ENCODE results near the gene CBFA2T2.
"Not testable (repeated sequence)": the region's sequence is repeated elsewhere in the genome, so short reads cannot be mapped to it uniquely, and the experiment has no call there.

CBFA2T2 gene

DNA sequence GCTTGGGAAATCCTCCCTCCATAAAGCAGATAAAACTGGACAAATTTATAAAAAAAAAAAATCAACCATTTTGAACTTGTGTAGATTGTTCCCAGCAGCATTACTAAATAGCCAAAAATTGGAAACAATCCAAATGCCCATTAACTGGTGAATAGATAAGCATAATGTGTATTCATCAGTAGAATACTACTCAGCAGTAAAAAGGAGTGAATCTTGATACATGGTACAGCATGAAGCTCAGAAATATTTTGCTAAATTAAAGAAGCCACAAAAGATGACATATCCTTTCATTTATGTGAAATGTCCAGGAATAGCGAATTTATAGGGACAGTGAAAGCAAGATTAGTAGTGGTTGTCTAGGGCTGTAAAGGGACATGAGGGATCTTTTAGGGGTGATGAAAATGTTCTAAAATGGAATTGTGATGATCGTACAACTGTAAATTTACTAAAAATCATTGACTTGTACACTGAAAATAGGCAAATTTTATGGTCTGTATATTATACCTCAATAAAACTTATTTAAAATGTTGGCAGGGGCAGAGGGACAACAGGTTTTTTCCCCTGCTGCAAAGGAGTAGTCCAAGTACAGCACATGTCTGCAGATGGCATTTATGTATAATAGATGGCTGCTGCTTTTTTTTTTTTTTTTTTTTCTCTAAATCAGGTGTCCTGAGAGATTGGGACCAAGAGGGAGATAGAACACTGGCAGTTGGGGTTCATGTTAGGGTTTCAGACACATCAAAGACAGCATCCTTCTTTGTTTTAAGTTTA is 59.5 kb downstream of the CBFA2T2 start:
- no peak for DNase-seq (ENCODE audit: low spot score)

DNA sequence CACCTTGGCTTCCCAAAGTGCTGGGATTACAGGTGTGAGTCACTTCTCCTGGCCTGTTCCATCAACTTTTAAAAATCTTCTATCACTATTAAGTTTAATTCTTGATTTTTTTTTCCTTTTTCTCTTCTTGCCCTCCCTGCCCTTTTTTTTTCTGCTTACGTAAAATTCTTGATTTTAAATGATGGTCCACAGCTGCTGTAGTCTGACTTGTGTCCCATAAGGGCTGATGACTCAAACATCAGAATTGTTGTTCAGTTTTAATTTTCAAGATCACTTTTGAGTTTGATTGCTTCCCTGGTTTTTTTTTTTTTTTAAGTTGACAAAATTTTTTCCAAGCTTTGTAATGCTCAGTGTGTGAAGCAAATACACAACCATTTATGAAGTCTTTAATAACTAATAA is 61.9 kb downstream of the CBFA2T2 start:
- no peak for DNase-seq (ENCODE audit: low spot score)

DNA sequence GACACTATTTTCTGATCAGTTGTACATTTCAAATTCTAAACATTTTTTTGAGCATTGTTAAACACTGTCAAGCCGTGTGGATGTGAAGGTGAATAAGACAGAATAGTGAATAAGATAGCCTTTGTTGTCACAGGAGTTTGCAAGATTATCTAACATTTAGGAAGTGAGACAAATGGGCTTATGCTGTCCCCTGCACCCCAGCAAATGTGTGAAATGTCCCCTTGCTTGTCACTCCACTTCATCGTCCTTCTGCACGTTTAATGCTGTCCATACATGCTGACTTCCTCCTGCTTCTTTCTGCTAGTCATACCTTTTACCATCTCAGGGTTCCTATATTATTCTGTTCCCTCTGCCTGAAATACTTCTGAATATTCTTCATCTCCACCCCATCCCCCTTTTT is 62.6 kb downstream of the CBFA2T2 start:
- DNase-seq (ENCODE audit: low spot score) = no peak

DNA sequence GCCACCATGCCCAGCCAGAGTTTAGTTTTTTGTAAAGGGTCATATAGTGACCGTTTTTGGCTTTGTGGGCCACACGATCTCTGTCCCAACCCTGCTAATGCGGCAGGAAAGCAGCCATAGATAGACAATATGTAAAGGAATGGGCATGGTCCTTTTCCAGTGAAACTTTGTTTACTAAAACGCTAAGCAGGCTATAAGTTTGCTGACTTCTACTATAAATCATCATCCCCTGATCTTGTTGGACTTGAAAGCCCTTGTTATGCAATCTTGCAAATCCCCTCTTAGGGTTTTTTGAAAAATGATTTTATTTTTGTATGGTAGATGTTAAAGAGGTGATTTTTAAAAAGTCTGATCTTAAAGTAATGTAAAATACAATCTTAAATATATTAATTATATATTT is 63.6 kb downstream of the CBFA2T2 start:
- DNase-seq (ENCODE audit: low spot score) = no peak

DNA sequence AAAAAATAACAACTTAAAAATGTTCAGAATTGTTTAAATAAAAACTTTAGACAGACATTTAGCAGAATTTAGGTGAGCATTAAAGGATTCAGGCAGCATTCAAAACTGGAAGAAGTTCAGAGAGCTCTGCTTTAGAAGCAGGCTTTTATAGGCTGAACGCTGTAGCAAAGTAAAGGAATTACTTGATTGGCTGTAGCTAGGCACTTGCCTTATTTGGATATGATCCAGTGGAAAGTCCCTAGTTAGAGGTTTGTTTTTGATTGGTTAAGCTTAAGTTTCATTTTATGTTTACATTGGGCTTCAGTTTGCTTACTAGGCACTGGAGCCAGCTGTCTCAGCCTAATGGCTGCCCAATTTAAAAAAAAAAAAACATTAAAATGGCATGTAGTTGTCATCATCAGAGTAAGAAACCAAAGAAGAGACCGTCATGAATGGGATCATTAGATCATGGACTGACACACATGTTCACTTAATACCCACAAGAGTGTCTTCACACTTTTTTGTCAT is 65.1 kb downstream of the CBFA2T2 start:
- DNase-seq (ENCODE audit: low spot score) = peak; percentile 90

DNA sequence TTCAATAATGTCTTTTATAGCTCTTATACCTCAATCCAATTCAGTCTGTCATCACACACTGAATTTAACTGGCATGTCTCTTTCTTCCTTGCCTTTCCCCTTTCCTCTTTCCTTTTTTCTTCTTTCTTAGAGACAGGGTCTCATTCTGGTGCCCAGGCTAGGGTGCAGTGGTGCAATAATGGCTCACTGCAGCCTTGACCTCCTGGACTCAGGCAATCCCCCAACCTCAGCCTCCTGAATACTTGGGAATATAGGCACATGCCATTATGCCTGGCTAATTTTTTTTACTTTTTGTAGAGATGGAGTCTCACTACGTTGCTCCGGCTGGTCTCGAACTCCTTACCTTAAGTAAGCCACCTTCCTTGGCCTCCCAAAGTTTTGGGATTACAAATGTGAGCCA is 65.9 kb downstream of the CBFA2T2 start:
- DNase-seq (ENCODE audit: low spot score) = no peak

DNA sequence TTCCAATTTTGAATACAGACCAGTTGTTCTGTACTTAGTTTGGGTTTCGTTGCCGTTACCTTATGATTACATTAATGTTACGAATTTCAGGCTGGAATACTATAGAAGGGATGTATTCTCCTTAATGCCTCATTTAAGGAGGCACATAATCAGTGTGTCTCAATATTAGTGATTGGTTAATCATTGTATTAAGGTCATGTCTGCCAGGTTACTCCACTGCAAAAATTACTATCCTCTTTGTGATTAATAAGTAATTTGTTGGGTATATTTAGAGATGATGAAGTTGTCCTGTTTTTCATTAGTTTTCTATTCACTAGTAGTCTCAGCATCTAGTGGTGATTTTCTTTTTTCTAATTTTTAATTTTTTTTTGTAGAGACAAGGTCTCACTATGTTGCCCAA is 66.3 kb downstream of the CBFA2T2 start:
- DNase-seq (ENCODE audit: low spot score) = no peak

DNA sequence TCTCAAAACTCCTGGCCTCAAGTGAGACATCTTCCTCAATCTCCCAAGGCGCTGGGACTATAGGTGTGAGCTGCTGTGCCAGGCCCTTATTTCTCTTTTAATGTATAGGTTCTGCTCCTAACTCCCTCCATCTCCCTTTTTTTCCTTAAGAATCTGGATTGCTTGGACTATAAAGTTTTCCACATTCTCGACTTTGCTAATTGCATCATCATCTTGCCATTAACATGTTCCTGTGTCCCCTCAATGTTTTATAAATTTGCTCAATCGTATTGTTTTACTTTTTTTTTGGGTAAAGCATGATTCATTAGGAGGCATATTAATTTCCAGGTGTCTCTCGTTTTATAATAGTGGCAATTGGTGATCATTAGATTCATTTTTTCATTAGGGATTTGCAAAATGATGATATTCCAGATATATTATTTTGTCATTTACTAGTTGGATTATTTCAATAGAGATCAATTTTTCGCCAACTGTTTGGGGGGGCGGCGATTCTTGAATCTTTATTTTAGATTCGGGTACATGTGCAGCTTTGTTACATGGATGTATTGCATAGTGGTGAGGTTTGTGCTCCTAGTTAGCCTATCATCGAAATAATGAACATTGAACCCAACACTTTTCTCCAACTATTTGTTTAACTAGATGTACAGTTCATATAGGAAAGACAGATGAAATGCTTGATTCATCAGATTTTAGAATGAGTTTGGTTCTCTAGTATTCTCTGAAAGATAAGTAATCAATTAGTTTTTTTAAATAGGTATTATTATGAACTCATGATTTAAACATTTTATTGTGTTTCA is 68.7 kb downstream of the CBFA2T2 start:
- DNase-seq (ENCODE audit: low spot score) = no peak

DNA sequence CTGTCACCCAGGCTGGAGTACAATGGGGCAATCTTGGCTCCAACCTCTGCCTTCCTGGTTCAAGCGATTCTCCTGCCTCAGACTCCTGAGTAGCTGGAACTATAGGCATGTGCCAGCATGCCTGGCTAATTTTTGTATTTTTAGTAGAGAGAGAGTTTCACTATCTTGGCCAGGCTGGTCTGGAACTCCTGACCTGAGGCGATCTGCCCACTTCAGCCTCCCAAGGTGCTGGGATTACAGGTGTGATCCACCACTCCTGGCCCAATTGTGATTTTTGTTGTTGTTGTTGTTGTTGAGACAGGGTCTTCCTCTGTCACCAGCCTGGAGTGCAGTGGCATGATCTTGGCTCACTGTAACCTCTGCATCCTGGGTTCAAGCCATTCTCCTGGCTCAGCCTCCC is 69.3 kb downstream of the CBFA2T2 start:
- DNase-seq (ENCODE audit: low spot score) = no peak

DNA sequence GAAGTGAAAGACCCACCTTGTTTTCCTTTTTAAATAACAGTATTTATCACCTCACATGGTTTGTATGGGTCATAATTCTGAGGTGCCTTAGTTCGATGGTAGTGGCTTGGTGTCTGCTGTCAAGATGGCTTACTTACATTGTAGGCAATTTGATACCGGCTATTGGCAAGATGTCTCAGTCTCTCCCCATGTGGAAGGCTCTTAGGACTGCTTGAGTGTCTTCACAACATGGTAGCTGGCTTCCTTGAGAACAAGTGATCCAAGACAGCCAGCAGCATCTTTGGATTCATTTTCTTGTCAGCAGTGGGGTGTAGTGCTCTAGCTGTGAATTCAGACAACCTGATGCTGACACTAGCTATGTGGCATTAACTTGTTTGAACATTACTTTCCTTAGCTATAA is 70.1 kb downstream of the CBFA2T2 start:
- DNase-seq (ENCODE audit: low spot score) = no peak

DNA sequence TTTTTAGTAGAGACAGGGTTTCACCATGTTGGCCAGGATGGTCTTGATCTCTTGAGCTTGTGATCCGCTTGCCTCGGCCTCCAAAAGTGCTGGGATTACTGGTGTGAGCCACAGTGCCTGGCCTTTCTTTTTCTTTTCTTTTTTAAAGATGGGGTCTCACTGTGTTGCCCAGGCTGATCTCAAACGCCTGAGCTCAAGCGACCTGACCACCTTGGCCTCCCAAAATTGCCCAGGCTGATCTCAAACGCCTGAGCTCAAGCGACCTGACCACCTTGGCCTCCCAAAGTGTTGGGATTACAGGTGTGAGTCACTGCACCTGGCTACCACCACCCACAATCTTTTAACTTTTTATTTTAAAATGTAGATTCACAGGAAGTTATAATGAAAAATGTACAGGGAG is 71.2 kb downstream of the CBFA2T2 start:
- DNase-seq (ENCODE audit: low spot score) = not testable (repeated sequence)

DNA sequence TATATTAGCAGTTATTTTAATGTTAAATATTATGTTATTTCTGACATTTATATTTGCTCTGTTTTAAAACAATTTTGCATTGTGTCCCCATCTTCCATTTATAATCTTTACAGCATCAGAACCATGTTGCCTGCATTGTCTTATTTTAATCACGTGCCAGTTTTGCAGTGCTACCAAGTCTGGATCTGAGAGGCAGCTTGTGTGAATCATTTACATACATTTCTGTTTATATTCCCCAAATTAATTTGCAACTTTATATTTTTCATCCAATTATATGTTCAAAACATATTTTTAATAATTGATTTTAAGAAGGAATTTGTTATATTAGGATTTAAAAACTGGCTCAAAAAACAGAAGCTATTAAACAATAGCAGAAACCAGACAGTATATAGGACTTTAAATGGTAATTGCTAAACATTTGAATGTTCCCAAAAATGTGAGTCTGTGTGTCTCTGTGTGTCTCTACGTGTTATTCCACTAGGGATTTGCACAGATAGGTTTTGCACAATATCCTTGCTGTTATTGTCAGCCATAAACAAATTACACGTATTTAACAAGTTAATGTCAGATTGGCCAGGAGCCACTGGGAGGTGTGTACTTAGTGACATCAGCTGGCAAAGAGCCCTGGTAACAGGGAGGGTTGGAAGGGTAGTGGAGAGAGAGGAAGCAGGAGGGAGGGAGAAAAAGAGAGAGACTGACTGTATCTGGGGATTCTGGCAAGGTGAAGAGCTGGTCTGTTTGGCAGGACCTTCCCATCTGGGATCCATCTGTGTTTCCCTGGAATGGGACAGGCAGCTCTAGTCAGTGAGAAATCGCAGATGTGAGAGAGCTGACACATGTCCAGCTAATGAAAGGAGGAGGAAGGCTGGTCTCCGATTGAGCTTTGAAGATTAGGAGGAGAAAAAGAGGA is 72.1 kb downstream of the CBFA2T2 start:
- peak; percentile 74 for DNase-seq (ENCODE audit: low spot score)

DNA sequence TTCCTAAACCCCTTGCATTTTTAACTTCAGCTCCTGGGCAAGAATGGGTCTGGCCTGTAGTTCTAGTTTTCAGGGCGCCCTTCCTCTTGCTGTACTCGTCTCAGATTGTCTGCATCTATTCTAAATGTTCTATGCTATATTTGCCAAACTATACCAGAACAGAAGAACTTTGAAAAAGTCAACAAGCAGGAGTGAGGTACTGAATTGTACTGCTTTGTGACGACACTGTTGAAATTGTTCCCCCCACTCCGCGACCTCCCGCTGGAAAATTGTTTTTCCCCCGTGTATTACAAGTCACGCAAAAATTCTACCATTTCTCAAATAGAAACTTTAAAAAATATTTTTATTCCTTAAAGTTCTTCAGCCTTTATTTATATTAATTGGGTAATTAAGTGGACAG is 73.9 kb downstream of the CBFA2T2 start:
- DNase-seq (ENCODE audit: low spot score) = no peak

DNA sequence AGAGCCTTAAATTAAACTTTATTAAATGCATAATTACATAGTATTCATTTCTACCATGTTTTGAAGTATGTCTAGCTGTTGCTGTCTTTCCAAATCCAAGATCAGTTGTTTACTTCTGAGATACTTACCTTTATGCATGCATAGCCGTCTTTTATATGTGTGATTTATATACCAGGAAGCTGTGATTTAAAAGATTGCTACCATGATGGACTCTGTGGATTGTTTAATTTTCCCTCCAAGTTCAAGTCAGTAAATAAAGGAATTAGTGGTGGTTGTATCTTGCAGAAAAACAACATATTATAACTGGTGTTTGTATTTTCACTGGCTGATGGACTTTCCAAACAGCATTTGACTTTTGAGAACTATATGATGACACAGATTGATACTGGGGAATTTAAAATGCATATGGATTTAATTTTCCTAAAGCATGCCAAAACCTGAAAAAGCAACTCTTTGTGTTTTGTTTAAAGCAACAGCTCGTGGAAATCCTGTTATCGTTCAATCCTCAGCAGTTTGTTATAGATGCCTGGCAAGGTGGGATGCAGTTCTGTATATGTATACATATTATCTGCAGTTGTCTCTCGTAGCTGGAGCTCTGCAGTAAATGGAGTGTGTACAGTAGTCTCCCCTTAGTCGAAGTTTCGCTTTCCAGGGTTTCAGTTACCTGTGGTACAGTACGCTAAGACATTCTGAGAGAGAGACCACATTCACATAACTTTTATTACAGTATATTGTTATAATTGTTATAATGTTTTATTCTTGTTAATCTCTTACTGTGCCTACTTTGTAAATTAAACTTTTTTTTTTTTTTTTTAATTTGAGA is 77.1 kb downstream of the CBFA2T2 start:
- DNase-seq (ENCODE audit: low spot score) = no peak

DNA sequence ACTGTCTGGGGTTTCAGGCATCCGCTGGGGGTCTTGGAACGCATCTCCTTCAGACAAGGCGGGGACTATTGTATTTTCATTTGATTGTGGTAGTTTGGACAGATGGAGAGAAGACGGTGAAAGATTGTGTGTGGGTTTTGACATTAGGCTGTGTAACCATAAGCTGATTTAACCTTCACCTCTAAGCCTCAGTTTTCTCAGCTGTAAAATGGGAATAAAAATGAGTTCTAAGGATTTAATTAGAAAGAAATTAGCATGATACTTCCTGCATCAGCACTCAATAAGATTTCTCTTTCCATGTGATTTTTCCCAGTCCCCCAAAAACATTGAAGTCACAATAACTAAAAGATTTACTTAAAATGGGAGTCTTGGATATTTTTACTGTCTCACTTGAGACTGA is 78.1 kb downstream of the CBFA2T2 start:
- no peak for DNase-seq (ENCODE audit: low spot score)

DNA sequence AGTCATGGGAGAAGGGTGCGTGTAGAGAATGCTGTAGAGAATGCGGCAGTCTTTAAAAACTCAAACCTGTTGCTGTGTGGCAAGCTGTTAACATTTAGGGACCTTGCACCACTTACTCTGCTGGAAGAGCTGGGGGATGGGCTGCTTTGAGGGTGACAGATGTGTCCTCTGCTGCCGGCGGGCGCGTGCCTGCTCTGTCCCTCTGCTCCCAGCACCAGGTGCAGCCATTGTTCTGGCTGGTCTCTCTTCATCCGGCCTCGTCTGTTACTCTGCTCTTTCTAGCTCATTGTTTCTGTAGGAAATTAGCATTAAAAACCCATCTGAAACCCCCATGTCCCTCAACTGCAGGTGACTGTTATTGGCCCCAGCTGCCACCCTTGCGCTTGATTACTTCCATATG is 78.5 kb downstream of the CBFA2T2 start:
- DNase-seq (ENCODE audit: low spot score) = no peak

DNA sequence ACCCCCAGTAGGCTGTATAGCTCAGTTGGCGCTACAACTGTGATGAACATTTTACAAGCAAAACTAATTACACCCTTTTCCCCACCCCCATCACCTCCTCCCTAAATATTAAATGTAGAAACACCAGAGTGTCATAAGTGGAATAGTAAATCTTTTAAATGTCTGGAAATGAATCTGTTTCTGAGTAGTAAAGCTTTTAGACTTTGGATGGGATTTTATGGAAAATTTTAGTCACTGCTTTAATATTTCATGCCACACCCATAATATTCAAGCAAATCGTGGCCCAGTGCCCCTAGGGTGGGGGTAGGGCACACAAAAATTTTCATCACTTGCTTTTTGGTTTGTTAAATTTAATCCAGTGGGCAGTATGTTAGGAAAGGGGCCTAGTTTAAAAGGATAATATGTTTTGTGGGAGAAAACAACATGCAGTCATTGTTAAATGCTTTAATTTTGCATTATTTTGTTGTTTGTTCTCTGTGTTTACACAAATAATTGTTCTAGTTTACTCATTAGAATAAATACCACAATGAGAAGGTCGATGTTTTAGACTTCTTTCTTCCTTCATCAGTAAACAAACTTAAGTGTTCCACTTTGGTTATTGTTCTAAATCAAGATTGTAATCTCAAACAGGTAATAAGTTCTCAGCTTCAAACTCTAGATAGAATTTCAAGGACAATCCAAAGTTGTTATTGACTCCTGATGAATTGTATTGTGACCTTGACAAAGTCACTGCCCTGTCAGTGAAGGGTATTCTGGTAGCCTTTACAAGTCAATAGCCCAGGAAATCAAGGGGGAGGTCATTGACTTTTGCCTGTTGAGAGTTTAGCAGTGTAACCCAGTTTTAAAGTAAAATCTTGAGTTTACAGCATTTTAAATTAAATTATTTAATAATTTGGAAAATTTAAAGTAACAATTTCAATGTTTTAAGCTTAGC is 79.2 kb downstream of the CBFA2T2 start:
- DNase-seq (ENCODE audit: low spot score) = no peak

DNA sequence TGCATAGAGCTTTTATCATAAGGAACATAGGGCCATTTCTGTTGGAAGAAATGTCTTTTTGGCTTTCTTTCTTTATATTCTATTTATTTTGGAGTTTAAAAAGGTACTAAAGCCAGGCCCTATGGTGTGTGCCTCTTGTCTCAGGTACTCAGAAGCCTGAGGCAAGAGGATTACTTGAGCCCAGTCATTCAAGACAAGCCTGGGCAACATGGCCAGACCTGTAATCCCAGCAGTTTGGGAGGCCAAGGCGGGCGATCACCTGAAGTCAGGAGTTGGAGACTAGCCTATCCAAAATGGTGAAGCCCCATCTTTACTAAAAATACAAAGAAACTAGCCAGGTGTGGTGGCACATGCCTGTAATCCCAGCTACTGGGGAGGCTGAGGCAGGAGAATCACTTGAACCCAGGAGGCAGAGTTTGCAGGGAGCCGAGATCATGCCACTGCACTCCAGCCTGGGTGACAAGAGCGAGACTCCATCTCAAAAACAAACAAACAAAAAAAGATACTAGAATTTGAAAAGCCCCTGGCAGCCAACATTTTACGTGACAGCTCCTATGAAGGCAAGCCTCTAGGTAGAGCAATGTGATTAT is 80.0 kb downstream of the CBFA2T2 start:
- DNase-seq (ENCODE audit: low spot score) = no peak

DNA sequence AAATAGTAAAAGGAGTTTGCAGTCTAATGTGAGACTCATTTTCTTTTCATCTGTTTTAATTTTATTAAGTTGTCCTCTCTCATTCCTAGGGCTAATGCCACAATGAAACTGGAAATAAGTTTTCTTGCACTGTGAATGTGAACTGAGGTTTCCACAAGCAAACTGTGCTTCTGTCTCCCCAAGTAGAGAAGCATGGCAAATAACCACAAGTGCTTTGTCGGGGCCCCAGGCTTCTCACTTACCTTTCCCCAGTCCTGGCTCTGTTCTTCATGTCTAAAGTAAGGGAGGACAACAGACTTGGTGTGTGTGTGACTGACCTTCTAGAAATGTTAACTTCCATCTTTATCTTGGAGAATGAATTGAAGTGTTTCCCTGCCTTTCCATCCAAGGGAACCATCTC is 80.8 kb downstream of the CBFA2T2 start:
- DNase-seq (ENCODE audit: low spot score) = no peak

DNA sequence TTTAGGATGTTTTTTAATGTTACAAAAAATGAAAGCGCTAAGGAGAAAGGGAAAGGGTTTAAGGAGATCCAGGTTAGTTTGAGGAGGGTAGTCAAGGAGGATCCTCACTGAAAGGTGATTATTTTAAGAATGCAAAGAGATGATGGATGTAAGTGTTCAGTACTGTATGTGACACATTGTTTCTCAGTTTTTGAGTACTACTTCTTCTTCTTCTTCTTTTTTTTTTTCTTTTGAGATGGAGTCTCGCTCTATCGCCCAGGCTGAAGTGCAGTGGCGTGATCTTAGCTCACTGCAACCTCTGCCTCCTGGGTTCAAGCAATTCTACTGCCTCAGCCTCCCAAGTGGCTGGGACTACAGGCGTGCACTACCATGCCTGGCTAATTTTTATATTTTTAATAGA is 83.4 kb downstream of the CBFA2T2 start:
- not testable (repeated sequence) for DNase-seq (ENCODE audit: low spot score)

Measured in HuH-7 (cell line).